Endothelial cell of umbilical vein (primary cell): Measurements from ENCODE around the gene CLEC20A. TPM values are rescaled to one million over a fixed set of nuclear protein-coding genes. Genes with fewer than 3 reads are reported as not detected.

ENCODE experiments used
- BruUV-seq: library from RNA; stranded (reverse); fragments of 400-500 nt; replicated peaks from 2 replicates; lab custom pipeline; 2021; lab: Mats Ljungman, UMichigan
- CTCF ChIA-PET: fragments of 300-600, 350-600 bp; sonication (Branson Sonifier 250); formaldehyde crosslinking; loops from one replicate; lab custom pipeline; 2021; ENCODE audit warnings: antibody characterized with exemption, inconsistent platforms; lab: Charles Lee
- POLR2A ChIA-PET: fragments of 300-600, 350-600 bp; sonication (Branson Sonifier 250); formaldehyde crosslinking; loops from one replicate; lab custom pipeline; 2021; ENCODE audit warnings: antibody characterized with exemption, inconsistent platforms; lab: Charles Lee
- DNase-seq: peaks from one replicate; pipeline ENCODE4 v3.0.0-alpha.2; 2011; ENCODE audit warnings: low read depth, low spot score
- FAIRE-seq: peaks from 2 replicates; lab custom pipeline; 2011; peaks lifted over from hg19 to GRCh38; lab: Jason Lieb, UNC
- H2AFZ ChIP-seq: 2 replicates; pipeline ENCODE4 v1.6.0; 2012; ENCODE audit warnings: low read depth, low read length, control low read depth, inconsistent platforms
- H3K27ac ChIP-seq: 2 replicates; pipeline ENCODE4 v1.5.1; 2011; ENCODE audit warnings: low read depth, mild to moderate bottlenecking, control low read depth, low read length, moderate library complexity; ENCODE audit not compliant: insufficient read depth
- H3K27me3 ChIP-seq, 2 experiments: 2 replicates each; pipeline versions ENCODE4 v1.6.0 to v1.6.1; 2011; ENCODE audit warnings: low read length in 2 of 2, mixed read lengths in 1 of 2; ENCODE audit not compliant: control insufficient read depth in 2 of 2, insufficient read depth in 2 of 2
- H3K36me3 ChIP-seq, 2 experiments: 2 replicates in 1 of 2; 3 replicates in 1 of 2; pipeline ENCODE4 v1.5.1; 2011; ENCODE audit warnings: low read length in 2 of 2, mild to moderate bottlenecking in 1 of 2, moderate library complexity in 1 of 2; ENCODE audit not compliant: control insufficient read depth in 2 of 2, insufficient read depth in 2 of 2; ENCODE audit errors: extremely low read depth in 1 of 2
- H3K4me1 ChIP-seq: 3 replicates; pipeline ENCODE4 v1.5.1; 2011; ENCODE audit warnings: mild to moderate bottlenecking, low read length; ENCODE audit not compliant: control insufficient read depth, insufficient read depth; ENCODE audit errors: extremely low read depth
- H3K4me2 ChIP-seq: 2 replicates; pipeline ENCODE4 v1.6.1; 2011; ENCODE audit warnings: low read length, control low read depth, mixed read lengths; ENCODE audit not compliant: insufficient read depth
- H3K4me3 ChIP-seq, 3 experiments: fragments of 200-600 bp in 1 of 3; sonication (generic), shearing (Covaris generic) in 1 of 3; replicated peaks in 1 of 3; 2 replicates each; pipeline ENCODE4 v1.5.1; 2011 to 2016; ENCODE audit warnings: control low read depth in 3 of 3, low read length in 3 of 3, mild to moderate bottlenecking in 2 of 3, inconsistent platforms in 1 of 3, low read depth in 1 of 3, moderate library complexity in 1 of 3; ENCODE audit not compliant: insufficient read depth in 1 of 3
- H3K79me2 ChIP-seq: 2 replicates; pipeline ENCODE4 v1.6.0; 2012; ENCODE audit warnings: low read length, inconsistent platforms; ENCODE audit not compliant: control insufficient read depth, insufficient read depth
- H3K9ac ChIP-seq: replicated peaks from 2 replicates; pipeline ENCODE3; 2011; ENCODE audit warnings: low read length, control low read depth; ENCODE audit not compliant: insufficient read depth; ENCODE audit errors: extremely low read depth
- H3K9me1 ChIP-seq: replicated peaks from 3 replicates; pipeline ENCODE4 v1.6.0; 2011; ENCODE audit warnings: mild to moderate bottlenecking, low read length; ENCODE audit not compliant: control insufficient read depth, insufficient read depth; ENCODE audit errors: extremely low read depth
- H3K9me3 ChIP-seq: replicated peaks from 2 replicates; pipeline ENCODE4 v1.5.1; 2012; ENCODE audit warnings: low read length, inconsistent platforms; ENCODE audit not compliant: control insufficient read depth, insufficient read depth
- H4K20me1 ChIP-seq: replicated peaks from 2 replicates; pipeline ENCODE3; 2011; ENCODE audit warnings: mild to moderate bottlenecking, low read length; ENCODE audit not compliant: control insufficient read depth, insufficient read depth; ENCODE audit errors: extremely low read depth
- EZH2 ChIP-seq: IDR thresholded peaks from 2 replicates; pipeline ENCODE4 v1.6.1; 2012; ENCODE audit warnings: borderline replicate concordance, low read depth, mild to moderate bottlenecking, moderate library complexity, low read length, inconsistent platforms; ENCODE audit not compliant: severe bottlenecking
- FOS ChIP-seq: IDR thresholded peaks from 2 replicates; pipeline ENCODE4 v1.6.1; 2011; ENCODE audit warnings: mild to moderate bottlenecking, low read length, moderate library complexity, borderline replicate concordance; ENCODE audit not compliant: insufficient read depth
- GATA2 ChIP-seq: IDR thresholded peaks from 2 replicates; pipeline ENCODE4 v1.7.0; 2011; ENCODE audit warnings: low read depth, mild to moderate bottlenecking, moderate library complexity, mixed read lengths, low read length; ENCODE audit not compliant: insufficient read length, insufficient read depth
- JUN ChIP-seq: IDR thresholded peaks from 2 replicates; pipeline ENCODE4 v1.6.1; 2011; ENCODE audit warnings: borderline replicate concordance, low read depth; ENCODE audit not compliant: insufficient read length, insufficient read depth
- MYC ChIP-seq: IDR thresholded peaks from one replicate; pipeline ENCODE4 v1.6.1; 2011; ENCODE audit warnings: mild to moderate bottlenecking, low read depth, low read length
- POLR2A ChIP-seq: IDR thresholded peaks from 2 replicates; pipeline ENCODE4 v1.6.1; 2012; ENCODE audit warnings: low read depth, mild to moderate bottlenecking, control low read depth, low read length
- POLR2AphosphoS5 ChIP-seq: IDR thresholded peaks from 2 replicates; pipeline ENCODE4 v1.6.1; 2012; ENCODE audit warnings: low read depth, mild to moderate bottlenecking, control low read depth, low read length, moderate library complexity; ENCODE audit not compliant: insufficient read depth
- dilution Hi-C: fragments of 300-500 bp; cut with MboI; formaldehyde crosslinking; loops from one replicate; pipeline ENCODE4 v1.15.0; 2019; ENCODE audit warnings: low sequenced_read_pairs; ENCODE audit not compliant: extremely low pct_ligation_motif_present
- intact Hi-C: fragments of 100-400 bp; cut with micrococcal nuclease; formaldehyde crosslinking; loops from one replicate; pipeline ENCODE4 v1.10.0; 2022
- polyA plus RNA-seq, 4 experiments: library from polyadenylated mRNA; depleted of rRNA in 3 of 4; stranded (reverse) in 3 of 4; unstranded in 1 of 4; fragments of >200 nt; gene quantifications; 2 replicates each; pipeline versions ENCODE4 v1.2.1 to v1.2.3, GENCODE V29; 2011 to 2012; ENCODE audit warnings: missing spikeins in 1 of 4
- total RNA-seq: library from RNA; stranded (reverse); gene quantifications from 2 replicates; pipeline ENCODE4 v1.2.3, GENCODE V29; 2021
- TF ChIP-seq, protein P1 (sequence below): IDR thresholded peaks from 2 replicates; pipeline ENCODE4 v1.6.1; 2011; ENCODE audit not compliant: insufficient read depth, insufficient read length
- TF ChIP-seq, protein P2 (sequence below), 2 donors: IDR thresholded peaks; 1 replicate in 1 of 2; 2 replicates in 1 of 2; pipeline ENCODE4 v1.5.1; 2011; ENCODE audit warnings: low read length in 2 of 2, mild to moderate bottlenecking in 2 of 2, moderate library complexity in 2 of 2, control low read depth in 1 of 2, inconsistent platforms in 1 of 2, low read depth in 1 of 2; ENCODE audit not compliant: insufficient read depth in 1 of 2; ENCODE audit errors: extremely low read depth in 1 of 2

CLEC20A gene
- total and polyA plus RNA-seq, 2 donors (not counting 3 experiments of a cell fraction or from before 2014, with no cell fraction given) = not detected

- Histone ChIP-seq H2AFZ (no peak overlapping the region), H3K4me1 (no peaks in the 10 kb centered on the region), H3K36me3 (no peaks in the 10 kb centered on the region), H4K20me1 (no peaks in the 10 kb centered on the region), H3K9me1 (no peaks in the 10 kb centered on the region), H3K9ac (no peak overlapping the region), H3K4me2 (no peak overlapping the region), H3K79me2 (no peaks in the 10 kb centered on the region), H3K27ac (no peak overlapping the region), H3K4me3 (no peak overlapping the region), H3K9me3 (no peaks in the 10 kb centered on the region), H3K27me3 (no peaks in the 10 kb centered on the region)
- no peak for DNase-seq
- TF ChIP-seq, protein P1, sequence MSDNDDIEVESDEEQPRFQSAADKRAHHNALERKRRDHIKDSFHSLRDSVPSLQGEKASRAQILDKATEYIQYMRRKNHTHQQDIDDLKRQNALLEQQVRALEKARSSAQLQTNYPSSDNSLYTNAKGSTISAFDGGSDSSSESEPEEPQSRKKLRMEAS = no peak
- no peak for TF ChIP-seq POLR2A
- TF ChIP-seq JUN = no peak
- TF ChIP-seq POLR2AphosphoS5 = no peak
- TF ChIP-seq EZH2 = no peak
- no peak for TF ChIP-seq MYC
- TF ChIP-seq, protein P2, sequence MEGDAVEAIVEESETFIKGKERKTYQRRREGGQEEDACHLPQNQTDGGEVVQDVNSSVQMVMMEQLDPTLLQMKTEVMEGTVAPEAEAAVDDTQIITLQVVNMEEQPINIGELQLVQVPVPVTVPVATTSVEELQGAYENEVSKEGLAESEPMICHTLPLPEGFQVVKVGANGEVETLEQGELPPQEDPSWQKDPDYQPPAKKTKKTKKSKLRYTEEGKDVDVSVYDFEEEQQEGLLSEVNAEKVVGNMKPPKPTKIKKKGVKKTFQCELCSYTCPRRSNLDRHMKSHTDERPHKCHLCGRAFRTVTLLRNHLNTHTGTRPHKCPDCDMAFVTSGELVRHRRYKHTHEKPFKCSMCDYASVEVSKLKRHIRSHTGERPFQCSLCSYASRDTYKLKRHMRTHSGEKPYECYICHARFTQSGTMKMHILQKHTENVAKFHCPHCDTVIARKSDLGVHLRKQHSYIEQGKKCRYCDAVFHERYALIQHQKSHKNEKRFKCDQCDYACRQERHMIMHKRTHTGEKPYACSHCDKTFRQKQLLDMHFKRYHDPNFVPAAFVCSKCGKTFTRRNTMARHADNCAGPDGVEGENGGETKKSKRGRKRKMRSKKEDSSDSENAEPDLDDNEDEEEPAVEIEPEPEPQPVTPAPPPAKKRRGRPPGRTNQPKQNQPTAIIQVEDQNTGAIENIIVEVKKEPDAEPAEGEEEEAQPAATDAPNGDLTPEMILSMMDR (IDR thresholded peaks at IDR 0.05; ENCODE audit: extremely low read depth in 1 of 2, insufficient read depth in 1 of 2, low read depth in 1 of 2, low read length in 2 of 2) = no peak
- TF ChIP-seq FOS = no peak
- no peak for TF ChIP-seq GATA2
- intact Hi-C loops (loop anchor here (5.0 kb wide), 1 partner anchor 553 kb away; the partner anchor contains the start of gene TOR3A), dilution Hi-C loops (no loop called here)
- ChIA-PET CTCF (interaction anchor here (1.2 to 14.6 kb wide), 7 partner anchors 26 to 474 kb away, joined by 4 to 349 read pairs (median 16); no protein-coding TSS in a partner anchor), POLR2A (no interaction called here)
- FAIRE-seq = no peak
- BruUV-seq = no TSS peak
Measured at GRCh38 chr1:178529364-178530036, 32.7 kb upstream of the CLEC20A start.
